NCI-H2196 treated with DMSO at 0.1 percent for 48 hours (cell line): ENCODE data around the gene HDHD2.
"Not testable (repeated sequence)": the region's sequence is repeated elsewhere in the genome, so short reads cannot be mapped to it uniquely, and the experiment has no call there.

ENCODE experiments used
- DNase-seq: peaks from one replicate; lab custom pipeline; 2025; ENCODE audit not compliant: unreplicated experiment; lab: John Stamatoyannopoulos, UW

The HDHD2 gene, protein sequence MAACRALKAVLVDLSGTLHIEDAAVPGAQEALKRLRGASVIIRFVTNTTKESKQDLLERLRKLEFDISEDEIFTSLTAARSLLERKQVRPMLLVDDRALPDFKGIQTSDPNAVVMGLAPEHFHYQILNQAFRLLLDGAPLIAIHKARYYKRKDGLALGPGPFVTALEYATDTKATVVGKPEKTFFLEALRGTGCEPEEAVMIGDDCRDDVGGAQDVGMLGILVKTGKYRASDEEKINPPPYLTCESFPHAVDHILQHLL

DNA sequence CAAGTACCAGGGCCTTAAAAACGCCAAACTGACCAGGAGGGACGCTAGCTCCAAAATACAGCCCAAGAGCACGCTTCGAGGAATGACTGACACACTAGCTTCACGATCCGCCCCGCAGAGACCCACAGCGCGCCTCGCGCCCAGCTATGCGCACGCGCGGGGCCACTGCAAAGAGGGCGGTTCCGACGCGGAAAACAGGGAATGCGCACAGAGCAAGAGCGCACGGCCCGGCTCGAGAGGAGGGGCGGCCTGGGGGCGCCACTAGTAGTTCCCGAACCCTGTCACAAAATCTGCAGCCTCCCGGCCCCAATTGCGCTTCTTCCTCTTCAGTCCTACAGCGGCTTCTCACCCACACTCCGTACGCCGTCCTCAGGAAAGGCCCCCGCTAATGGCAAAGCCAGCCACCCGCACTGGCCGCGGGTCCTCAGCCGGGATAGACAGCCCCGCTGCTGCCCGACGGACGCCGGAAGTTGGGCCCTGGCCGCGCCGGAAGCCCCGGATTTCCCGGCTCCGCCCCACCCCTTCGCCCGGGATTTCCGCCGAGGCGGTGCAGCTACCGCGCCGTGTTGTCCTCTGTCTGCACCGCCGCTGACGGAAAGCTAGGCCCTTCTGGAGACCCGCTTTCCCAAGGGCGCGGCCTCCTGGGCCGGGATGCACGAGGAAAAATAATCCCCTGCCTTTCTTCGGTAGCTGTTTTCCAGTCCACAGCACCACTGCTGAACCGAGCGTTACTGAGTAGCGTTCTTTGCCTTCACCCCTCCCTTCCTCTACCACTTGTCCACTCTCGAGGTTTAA is at the start of gene HDHD2:
HDHD2 (minus strand) TSS at position 472 of the 795 bp plus-strand sequence. CDS start 14,061 bp downstream, outside the sequence.
- DNase-seq: peak; percentile 70

DNA sequence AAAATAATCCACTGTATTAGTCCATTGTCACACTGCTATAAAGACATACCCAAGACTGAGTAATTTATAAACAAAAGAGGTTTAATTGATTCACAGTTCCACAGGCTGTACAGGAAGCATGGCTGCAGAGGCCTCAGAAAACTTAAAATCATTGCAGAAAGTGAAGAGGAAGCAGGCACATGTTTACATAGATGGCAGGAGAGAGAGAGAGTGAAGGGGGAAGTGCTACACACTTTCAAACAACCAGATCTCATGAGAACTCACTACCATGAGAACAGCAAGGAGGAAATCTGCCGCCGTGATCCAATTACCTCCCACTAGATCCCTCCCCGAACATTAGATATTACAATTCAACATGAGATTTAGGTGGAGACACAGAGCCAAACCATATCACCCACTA is 45.7 kb upstream of the HDHD2 start:
- DNase-seq: not testable (repeated sequence)

DNA sequence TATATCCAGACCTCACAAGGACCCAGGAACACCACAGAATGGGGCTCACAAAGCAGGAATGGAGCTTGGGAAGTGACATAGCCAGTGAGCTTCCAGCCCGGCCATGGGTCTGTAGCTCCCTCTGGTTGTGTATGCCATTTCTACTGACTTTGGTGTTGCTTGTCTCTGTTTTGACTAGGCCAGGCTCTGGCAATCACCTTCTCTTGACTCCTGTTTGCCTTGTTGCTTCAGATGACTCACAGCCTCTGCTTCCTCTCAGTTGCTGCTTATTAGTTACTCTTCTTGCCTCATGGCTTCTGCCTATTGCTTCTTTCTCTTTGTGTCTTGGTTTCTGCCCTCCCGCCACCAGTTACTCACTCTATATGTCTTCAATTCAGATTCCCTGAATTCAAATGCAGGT is 41.7 kb upstream of the HDHD2 start:
- no peak for DNase-seq

DNA sequence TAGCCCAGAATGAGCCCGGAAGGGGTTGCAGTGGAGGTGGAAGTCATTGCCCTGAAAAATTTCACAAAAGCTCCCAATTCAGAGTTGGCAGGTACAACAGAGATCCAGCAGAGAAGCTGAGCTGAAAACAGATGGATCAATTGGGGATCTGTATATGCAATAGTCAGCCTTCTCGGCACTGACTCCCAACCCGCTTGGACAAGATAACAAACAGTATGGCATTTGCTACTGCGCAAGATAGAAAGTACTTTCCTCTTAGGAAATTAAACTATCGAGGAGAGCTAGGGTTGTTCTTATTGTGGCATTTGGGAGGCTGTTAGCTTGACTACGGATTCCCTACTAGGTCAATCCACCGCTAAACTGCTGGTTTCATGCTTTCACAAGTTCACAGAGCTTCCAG is 37.4 kb upstream of the HDHD2 start:
- no peak for DNase-seq

DNA sequence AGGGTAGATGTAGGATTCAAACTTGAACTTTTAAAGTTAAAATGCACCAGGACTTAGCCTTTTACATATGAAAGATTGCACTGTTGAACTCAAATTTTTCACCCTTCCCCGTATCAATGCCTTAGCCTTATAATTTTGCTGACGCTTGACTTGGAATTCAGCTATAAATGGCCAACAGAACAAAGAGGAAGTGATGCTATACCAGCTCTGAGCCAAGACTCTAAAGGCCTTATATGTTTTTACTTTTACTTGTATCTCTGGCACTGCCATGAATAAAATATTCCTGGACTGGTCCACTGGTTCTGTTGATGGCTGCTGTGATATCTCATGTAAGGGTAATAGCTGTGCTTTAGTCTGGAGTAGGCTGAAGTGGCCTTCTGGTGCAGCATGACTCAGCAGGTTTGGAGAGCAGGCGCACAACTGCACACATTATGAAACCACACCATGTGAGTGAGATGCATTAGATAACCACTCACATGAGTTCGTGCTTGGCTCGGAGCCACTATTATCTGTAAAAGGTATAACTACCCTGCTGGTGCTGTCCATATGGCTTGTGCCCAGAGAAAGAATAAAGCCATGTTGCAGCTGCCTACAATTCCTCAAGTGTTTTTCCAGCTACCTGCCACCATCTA is 34.2 kb upstream of the HDHD2 start:
- no peak for DNase-seq

DNA sequence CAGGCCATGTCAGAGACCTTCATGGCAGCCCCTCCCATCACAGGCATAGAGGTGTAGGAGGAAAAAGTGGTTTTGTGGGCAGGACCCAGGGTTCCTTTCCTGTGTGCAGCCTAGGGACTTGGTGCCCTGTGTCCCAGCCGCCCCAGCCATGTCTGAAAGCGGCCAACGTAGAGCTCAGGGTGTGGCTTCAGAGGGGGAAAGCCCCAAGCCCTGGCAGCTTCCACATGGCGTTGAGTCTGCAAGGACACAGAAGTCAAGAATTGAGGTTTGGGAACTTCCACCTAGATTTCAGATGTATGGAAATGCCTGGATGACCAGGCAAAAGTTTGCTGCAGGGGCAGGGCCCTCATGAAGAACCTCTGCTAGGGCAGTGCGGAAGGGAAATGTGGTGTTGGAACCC is 31.9 kb upstream of the HDHD2 start:
- not testable (repeated sequence) for DNase-seq

DNA sequence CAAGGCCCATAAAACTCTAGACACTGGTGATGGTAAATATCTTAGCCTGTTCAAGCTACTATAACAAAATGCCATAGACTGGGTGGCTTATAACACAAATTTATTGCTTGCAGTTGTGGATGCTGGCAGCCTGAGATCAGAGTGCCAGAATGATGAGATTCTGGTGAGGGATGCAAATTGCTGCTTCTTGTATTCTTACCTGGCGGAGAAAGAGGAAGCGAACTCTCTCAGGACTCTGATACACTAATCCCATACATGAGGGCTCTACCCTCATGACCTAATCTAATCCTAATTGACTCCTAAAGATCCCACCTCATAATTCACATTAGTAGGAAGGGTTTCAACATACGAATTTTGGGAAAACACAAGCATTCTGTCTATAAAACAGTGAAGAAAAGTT is 30.5 kb upstream of the HDHD2 start:
- DNase-seq: no peak

DNA sequence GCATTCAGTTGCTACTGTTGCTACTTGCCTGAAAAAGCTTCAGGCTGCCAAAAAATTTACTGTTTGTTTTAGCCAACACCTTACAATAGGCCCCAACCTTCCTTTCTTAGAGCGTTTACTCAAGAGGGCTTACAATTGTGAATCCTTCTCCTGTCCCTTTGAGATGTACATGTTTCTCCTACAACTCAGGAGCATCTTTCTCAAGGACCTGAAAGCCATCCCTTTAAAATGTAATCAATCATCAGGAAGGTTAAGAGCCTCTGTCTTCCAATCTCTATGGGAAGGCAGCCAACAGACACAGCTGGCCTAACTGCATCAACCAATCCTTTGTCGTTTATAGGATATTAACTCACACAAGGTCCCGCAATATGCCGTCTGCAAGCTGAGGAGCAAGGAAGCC is 29.2 kb upstream of the HDHD2 start:
- DNase-seq: peak; percentile 30

DNA sequence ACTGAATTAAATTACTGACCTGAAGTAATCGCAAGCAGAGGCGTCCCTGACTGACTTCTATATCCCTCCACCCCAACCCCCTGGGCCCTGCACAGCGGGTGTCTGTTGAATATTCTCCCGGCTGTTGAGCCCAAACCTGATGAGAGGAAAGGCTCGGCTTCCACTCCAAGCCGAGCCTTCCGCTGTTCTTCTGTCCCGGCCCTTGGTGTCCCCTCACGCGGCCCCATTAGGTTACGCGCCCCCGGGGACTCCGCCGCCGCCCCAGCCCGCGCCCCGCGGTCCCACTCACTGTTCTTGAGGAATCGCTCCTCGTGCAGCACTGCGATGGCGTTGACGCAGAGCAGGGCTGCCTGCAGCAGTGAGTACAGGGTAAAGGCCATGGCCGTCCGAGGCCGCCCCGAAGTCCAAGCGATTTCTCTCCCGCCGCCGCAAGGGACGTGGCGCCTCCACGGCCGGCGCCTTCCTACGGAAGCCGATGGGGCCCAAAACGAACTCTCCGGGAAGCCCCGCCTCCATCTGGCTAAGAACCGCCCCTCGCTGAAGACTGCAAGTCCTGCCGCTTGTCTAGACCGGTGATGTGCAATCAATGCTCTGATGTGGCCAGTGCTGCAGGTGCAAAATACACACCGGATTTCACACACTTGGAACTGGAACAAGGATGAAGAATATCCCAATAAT is 25.7 kb upstream of the HDHD2 start, which contains the start of gene IER3IP1:
IER3IP1 (minus strand) TSS at position 467 of the 678 bp plus-strand sequence; CDS start at position 380, 87 bp downstream.
- peak; percentile 87 for DNase-seq

DNA sequence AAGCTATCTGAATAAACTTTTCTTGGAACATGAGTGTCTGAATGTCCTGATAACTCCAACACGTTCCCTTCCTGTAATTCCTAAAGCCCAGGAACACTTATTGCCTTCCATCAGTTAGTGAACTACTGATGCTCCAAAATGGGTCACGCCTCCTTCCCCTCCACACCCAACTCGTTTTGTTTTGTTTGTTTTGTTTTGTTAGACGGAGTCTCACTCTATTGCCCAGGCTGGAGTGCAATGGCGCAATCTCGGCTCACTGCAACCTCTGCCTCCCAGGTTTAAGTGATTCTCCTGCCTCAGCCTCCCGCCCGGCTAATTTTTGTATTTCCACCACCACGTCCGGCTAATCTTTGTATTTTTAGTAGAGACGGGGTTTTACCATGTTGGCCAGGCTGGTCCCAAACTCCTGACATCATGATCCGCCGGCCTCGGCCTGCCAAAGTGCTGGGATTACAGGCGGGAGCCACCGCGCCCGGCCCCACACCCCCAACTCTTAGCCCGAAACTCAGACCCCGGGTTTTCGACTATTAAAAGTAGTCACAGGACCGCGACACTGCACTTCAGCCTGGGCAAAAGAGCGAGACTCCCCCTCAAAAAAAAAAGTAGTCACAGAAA is 25.1 kb upstream of the HDHD2 start:
- no peak for DNase-seq

DNA sequence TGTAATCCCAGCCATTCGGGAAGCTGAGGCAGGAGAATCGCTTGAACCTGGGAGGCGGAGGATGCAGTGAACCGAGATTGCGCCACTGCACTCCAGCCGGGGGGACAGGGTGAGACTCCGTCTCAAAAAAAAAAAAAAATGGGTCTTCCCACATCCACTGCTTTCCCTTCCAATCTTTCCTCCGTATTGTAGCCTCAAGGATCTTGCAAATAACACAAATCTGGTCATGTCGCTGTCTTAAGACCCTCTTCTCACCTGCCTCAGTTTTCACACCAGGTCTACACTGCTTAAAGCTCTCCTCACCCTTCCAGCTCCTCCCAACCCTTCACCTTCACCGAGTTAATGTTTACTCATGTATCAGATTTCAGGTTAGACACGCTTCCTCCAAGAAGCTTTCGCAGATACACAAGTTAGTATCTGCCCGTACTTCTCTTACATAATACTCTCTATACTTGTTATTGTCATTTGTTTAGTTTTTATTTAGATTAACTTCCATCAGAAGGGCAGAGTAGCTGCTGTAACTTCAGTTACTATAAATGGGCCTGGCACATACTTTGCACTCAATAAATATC is 24.3 kb upstream of the HDHD2 start:
- no peak for DNase-seq

DNA sequence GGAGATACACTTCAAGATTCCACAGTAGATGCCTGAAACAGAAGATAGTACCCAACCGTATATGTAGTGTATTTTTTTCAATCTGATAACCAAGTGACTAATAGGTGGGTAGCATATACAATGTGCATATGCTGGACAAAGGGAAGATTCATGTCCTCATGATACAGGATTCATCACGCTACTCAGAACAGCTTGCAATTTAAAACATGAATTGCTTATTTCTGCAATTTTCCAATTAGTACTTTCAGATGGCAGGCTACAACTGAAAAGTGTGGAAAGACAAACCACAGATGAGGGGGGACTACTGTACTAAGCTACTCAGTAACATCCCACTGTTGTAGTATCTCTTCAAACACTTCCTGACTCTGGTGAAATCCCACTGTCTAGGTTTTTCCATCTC is 22.2 kb upstream of the HDHD2 start:
- DNase-seq: no peak

DNA sequence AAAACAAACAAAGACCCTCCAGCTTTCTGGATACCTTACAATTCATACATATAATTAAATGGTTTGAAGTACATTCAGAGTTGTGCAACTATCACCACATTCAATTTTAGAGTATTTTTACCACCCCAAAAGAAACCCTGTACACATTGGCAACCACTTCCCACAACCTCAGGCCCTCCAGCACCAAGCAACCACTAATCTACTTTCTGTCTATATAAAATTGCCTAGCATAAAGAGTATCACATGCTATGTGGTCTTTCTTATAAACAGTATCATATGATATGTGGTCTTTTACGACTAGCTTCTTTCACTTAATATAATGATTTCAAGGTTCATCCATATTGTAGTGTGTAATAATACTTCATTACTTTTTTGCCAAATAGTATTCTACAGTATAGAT is 18.6 kb upstream of the HDHD2 start:
- no peak for DNase-seq

DNA sequence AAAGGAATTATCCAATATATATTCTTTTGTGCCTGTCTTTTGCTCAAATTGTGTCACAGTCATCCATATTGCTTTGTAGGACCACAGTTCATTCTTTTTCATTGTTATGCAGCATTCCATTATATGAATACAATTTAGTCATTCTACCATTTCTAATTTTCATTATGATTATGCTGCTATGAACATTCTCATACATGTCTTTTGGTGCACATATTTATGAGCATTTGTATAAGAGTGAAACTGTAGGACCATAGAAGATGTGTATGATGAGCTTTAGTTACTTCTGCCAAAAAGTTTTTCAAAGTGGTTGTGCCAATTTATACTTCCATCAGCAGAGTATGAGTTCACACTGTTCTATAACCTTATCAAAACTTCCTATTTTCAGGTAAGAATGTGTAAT is 18.2 kb upstream of the HDHD2 start:
- DNase-seq: no peak

DNA sequence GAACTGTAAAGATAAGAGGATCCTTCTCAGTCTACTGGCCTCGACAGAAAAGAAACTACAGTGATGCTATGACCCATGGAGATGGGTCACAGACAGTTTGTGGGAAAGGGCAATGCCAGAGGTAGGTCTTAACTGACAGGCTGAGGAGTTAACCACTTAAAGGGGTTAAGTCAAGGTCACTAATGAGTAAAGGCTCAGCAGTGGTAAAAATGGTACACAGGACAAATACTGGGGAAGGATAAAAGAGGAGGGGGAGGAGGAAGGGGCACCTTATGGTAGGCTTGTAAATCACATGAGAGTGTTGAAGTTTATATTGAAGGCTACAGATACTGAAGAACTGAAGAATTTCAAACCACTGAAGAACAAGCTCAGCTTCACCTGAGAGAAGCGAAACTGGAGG is 16.0 kb upstream of the HDHD2 start:
- no peak for DNase-seq

DNA sequence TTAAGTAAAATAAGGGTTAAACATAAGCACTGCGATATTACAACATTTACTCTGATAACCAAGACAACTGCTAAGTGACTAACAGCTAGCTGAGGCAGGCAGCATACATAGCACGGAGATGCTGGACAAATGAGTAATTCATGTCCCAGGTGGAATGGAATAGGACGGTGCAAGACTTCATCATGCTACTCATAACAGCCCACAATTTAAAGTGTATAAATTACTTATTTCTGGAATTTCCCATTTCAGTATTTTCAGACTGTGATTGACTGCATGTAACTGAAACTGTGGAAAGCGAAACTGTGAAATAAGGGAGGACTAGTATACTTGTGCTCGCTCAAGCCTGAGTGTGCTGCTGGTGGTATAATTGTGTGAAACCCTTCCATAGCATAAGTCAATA is 12.9 kb upstream of the HDHD2 start:
- no peak for DNase-seq

DNA sequence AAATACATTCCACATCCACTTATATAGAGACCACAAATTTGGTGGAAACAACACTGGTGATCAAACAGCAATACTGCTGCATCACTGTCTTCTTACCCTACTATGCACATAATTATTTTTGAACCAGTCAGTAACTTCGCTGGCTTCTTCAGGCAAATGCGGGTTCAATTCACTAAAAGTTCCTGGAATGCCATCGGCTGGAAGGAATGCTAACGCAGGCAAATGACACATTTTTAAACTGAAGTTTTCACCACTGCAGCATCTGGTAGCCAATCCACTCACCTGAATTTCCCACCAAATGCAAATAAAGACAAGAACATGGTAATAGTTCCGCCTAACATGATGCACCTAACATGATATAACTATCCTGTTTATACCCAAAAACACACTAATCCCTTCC is 10.0 kb upstream of the HDHD2 start:
- no peak for DNase-seq

DNA sequence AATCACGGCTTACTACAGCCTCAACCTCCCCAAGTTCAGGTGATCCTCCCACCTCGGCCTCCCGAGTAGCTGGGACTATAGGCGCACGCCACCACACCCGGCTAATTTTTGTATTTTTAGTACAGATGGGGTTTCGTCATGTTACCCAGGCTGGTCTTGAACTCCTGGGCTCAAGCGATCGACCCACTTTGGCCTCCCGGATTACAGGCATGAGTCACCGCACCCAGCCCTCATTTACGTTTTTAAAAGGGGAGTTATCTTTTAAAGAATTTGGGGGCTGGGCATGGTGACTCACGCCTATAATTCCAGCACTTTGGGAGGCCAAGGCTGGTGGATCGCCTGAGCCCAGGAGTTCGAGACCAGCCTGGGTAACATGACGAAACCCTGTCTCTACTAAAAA is 8.1 kb upstream of the HDHD2 start:
- DNase-seq: not testable (repeated sequence)

DNA sequence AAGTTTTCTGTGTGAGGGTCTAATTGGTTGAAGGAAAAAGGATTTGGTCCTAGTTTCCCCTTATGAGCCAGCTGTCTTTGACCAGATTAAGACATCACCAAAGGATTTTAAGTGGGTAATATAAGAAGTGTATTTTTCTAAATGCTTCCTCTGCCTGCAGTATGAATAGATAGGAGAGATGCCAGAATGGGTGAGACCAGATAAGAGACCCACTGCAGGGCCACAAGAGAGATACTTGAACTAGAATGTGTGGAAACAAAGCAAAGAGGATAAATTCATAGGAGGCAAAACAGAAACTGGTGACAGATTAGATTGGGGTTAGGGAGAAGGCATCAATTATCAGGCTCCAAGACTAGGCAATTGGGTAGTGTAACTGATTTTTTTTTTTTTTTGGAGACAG is 1.1 kb upstream of the HDHD2 start:
- peak; percentile 6 for DNase-seq

DNA sequence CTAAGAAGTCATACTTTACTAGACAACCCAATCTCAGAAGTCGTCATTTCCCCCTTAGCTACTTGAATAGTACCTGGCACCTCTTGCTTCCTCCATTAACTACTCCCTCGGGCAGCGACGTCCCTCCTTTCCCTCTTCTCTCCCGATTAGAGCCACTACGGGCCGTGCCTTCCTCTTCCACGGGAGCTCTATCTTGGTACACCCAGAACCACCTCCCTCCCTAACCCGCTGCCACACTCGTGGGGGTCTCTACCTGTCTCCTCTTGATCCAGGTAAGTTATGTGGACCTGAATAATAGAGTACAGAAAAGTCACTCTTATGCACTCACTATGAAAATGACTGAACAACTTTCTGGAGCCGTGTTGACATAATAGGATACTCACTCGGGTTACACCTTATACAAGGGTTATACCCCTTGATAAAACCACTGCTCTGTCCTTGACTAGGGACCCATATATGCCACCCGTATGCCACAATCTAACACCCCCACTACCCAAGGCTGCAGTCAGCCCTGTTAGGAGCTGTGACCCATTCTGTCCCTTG is 595 bp upstream of the HDHD2 start:
- DNase-seq: no peak
